Tongue (tissue), 2 donors: ENCODE measurements around the gene VIPR2. TPM values are rescaled to one million over a fixed set of nuclear protein-coding genes. Genes with fewer than 3 reads are reported as not detected.
A peak's percentile ranks its signal among the peaks of the same experiment; 100 is the strongest.
"Not testable (repeated sequence)": the region's sequence is repeated elsewhere in the genome, so short reads cannot be mapped to it uniquely, and the experiment has no call there.

Experiments used
- DNase-seq: peaks from one replicate; pipeline ENCODE4 v3.0.0-alpha.2; 2015
- total RNA-seq: library from RNA; depleted of rRNA; stranded (reverse); fragments of >200 nt; gene quantifications from one replicate; pipeline ENCODE4 v1.2.3, GENCODE V29; 2014

VIPR2 gene, protein sequence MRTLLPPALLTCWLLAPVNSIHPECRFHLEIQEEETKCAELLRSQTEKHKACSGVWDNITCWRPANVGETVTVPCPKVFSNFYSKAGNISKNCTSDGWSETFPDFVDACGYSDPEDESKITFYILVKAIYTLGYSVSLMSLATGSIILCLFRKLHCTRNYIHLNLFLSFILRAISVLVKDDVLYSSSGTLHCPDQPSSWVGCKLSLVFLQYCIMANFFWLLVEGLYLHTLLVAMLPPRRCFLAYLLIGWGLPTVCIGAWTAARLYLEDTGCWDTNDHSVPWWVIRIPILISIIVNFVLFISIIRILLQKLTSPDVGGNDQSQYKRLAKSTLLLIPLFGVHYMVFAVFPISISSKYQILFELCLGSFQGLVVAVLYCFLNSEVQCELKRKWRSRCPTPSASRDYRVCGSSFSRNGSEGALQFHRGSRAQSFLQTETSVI
- total RNA-seq, result 9.6 TPM

DNA sequence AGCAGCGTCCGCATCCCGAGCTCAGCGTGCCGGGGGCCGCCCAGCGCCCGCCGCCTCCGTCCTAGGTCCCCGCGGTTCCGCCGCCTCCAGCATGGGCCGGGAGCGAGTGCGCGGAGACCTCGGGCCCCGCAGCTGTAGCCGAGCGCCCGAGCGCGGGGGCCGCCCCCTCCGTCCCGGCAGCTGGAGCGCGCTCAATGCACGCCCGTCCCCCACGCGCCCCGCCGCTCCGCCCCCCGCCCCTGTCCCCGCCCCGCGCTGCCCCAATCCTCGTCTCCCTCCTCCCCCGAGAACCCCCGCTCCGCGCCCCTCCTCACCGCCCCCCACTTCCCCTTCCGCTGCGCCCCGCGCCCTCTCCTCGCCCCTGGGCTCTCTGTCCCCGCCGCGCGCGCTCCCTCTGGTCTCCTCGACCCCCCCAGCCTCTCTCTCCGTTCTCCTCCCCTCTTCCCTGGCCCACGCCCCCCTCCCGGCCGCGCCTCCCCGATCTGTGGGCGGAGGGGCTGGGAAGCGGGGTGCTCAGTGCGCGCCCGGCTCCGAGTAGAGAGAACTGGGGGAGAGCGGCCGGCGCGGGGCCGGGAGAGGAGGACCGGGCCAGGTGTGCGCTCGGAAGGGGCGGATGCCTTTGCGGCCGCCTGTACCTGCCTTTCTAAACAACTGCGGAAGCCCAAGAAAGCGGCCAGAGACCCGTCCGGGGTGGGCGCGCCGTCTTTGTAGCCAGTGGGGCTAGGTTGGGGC, at the start of gene VIPR2:
VIPR2 (minus strand) TSS at position 110 of the 732 bp plus-strand sequence; CDS start at position 14, 96 bp downstream.
- DNase-seq, result peak; percentile 66

DNA sequence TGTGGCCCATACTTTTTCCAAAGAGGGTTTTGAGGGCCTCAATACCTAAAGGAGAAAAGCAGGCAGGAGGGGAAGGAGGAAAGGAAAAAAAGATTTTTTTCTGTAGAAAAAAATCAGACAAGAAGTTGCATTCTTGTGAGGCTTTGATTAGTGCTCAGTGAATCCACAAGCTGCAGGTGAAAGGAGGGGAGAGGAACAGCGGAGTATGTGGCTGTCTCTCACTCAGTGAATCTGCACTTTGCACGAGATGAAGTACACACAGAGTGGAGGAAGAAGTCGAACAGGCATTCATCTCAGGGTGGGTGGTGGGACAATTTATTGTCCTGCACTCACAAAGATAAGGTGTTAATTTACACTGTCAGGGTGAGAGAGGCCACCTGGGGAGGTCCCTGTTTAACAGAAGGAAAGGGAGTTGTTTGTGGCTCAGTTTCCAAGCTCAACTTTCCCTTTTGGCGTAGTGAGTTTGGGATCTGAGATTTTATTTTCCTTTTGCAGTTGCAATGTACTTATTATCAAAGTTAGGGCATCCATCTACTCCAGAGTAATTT, 49.0 kb upstream of the VIPR2 start:
- DNase-seq, result no peak

DNA sequence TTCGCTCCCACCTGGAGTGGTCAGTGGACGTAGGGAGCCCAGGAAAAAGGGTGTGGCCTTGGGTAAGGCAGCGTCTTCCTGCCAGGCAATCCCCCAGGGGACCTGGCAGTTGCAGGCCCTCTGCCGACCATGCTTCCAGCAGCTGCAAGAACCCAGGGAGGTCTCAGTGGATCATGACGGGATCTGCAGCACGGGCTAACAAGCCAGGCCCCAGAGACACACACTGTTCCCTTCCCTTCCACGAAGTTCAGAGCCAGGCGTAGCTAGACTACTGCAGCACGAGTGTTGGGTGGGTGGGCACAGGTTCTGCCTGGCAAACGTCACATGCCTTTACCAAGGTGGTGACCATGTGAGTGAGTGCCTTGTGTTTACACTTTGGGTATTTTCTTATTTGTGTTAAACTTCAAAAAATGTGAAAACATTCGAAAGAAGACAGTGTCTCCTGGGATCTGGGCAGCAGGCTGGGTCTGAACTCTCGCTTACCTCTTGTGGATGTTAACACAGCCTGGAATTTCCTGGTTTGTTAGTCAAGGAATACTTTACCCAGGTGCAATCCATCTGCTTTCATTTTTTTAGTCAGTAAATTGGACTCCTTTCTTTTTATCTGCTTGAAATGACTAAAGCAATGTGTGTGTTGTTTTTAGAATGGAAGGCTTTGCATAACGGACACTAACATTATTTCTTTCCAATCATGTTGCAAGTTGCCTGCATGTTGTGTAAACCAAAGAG, 48.2 kb upstream of the VIPR2 start:
- DNase-seq, result peak; percentile 65

DNA sequence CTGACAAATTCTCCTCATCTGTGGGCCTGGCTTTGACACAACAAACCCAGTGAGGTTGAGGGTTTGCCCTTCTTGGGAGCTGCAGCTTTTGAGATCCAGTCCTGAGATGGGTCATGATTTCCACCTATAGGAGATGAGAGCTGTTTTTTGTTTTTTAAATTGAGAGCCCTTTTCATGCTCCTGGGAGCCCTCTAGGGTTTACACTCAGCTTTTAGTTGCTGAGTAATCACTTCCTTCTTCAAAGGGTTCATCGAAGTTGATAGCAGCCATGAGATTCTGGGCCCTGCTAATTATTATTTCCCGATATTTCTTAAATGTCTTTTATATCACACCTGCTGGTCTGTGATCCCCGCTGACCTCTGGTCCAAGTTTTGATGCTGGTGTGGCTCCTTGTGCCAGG, 47.3 kb upstream of the VIPR2 start:
- DNase-seq, result no peak

DNA sequence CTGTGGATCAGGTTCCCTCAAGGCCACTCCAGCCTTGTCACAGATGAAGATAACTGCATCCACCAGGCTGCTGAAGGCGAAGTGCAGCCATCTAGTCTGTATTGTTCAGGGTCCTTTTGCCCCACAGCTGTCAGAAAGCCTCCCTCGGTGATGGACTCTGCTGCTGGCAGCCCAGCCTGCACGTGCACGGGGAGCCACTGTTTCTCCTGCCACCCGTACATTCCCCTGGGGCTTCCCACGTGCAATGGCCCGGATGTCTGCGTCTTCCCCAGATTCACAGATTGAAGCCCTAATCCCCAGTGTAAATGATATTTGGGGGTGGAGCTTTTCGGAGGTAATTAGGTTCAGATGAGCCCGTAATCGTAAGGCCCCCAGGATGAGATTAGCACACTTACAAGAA, 46.6 kb upstream of the VIPR2 start:
- DNase-seq, result no peak

DNA sequence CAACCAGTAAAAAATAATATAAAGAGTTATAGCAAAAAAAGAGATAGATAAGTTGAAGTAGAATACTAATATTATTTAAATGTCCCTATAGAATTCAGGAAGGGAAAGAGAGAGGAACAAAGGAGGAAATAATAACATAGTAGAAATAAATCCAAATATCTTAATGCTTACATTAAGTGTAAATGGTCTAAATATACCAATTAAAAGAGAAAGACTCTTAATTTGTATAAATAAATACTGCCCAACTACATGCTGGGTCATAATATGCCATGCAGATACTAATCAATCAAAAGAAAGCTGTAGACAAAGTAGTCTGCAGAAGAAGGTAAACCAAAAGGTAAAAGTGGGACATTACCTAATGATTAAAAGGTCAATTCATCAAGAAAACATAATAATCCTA, 43.3 kb upstream of the VIPR2 start:
- no peak for DNase-seq

DNA sequence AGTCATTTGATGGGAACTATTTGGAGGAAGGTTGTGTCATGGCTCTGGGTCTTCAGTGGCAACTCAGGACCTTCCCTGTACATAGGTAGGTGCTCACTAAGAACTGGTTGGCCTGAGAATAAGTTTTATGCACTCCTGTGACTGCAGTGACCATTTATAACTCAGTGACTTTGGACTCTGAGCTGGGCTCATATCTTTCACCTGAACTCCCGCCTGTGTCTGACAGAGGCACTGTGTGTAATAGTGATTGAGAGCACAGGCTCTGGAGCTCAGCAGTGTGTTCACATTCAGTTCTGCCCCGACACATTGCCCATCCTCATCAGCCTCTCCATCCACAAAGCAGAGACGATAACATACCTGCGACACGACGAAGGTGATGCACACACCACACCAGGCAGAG, 34.6 kb upstream of the VIPR2 start:
- DNase-seq, result no peak

DNA sequence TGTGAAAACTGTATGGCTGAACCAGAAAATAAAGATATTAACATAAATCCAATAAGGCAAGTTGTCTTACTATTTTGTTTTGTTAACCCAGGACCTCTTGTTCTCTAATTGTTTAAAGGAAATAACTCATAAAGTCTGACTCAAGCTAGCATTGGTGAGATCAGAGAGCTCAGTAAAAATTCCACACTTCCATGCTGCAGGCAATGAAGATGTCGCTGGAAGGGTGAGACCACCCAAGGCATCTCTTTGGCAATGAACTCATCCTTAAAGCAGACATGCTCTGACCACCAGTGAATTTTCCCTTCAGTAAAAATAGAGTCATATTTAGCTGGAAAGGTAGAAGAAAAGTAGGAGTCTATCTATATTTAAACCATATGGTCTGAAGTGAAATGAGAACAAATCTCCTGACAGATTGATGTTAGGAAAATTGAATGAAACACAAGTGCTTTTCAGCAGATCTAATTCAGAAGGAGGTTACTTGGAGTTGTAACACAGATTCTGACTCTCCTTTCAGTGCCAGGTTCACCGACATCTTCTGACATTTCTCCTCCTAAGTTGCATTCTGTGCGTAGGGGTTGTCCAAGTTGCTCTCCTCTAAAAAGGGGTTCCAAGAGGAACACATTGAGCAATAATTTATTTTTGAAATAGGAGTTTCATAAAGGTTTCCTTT, 32.8 kb upstream of the VIPR2 start:
- peak; percentile 52 for DNase-seq

DNA sequence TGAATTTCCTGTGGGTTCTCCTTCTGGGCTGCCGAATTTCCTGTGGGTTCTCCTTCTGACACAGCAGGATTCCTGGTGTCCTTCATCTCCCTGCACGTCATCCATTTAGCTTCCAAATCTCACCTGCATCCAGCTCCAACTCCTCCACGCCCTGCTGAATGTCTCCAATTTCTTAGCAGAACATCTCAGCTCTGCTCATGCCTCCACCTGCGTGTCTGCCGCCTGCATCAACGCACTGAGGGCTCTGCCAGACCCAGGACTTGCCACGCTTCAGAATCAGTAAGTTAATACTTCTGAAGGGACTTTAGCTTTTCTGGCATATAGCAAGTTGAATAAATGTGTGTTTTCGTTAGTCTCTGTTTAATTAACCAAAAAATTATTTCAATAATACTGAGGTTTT, 31.1 kb upstream of the VIPR2 start:
- no peak for DNase-seq

DNA sequence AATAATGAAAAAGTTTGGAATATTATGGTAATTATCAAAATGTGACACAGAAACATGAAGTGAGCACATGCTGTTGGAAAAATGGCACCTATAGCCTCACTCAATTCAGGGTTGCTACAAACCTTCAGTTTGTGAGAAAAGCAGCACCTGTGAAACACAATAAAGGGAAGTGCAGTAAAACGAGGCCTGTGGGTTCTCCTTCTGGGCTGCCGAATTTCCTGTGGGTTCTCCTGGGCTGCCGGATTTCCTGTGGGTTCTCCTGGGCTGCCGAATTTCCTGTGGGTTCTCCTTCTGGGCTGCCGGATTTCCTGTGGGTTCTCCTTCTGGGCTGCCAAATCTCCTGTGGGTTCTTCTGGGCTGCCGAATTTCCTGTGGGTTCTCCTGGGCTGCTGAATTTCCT, 30.4 kb upstream of the VIPR2 start:
- not testable (repeated sequence) for DNase-seq

DNA sequence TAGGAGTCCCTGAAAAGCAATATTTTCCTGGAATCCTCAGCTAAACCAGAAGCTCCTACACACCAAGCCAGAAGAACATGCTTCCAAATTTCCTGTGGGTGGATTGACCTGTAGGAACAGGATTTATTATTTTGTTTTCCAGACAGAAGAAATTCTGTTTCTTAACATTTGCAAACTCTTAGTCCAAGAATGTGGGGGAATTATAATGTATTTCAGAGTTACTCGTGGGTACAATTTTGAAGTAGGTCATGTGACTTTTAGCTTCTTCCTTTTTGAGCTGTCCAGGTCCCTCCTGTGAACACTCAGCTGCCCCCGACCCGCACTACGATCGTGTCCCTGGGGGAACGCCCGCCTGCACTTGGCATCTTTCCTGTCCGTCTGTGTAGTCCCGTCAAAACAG, 27.7 kb upstream of the VIPR2 start:
- DNase-seq, result peak; percentile 36

DNA sequence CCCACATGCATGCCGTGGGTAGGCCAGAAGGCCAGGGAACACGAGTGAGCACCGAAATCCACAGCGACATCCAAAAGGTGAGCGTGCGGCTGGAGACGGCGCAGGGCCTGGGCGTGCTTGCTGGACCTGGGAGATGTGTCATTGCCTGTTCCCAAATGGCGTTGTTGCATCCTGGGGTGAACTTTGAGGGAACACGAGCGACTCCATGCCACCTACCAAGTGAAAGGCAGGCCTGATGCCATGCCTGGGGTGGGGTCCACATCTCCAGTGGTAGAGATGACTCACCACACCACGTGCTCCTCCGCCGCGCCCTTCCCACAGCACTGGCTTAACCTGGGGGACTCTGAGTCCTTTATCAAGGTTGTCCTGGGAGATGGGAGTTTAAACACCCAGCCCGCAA, 24.7 kb upstream of the VIPR2 start:
- no peak for DNase-seq

DNA sequence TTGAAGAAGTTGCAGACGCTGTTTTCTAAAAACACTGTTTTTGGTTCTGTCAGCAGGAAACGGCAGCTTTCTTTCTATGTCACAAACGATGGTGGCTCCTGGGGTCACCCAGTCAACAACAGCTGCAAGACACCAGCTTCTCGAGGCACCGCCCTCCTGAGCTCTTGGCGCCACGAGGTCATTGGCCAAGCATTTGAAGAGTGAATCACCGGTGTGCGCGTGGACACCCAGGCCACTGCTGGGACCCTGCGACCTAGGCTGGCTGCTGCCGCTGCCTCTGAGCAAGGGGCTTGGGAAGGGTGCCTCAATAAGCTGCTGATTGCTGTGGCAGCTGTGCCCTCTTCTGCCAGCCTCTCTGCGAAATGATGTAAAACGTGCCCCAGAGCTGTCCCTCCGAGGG, 22.5 kb upstream of the VIPR2 start:
- DNase-seq, result no peak

DNA sequence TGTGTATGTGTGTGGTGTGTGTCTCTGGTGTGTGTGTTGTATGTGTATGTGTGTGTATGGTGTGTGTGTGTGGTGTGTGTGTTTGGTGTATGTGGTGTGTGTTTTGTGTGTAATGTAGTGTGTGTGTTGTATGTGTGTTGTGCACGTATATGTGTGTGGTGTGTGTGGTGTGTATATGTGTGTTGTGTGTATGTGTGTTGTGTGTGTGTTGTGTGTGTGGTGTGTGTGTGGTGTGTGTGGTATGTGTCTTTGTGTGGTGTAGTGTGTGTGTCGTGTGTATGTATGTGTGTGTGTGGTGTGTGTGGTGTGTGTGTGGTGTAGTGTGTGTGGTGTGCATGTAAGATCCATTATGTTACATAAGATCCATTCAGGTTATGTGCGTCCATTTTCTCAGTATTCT, 21.9 kb upstream of the VIPR2 start:
- DNase-seq, result no peak

DNA sequence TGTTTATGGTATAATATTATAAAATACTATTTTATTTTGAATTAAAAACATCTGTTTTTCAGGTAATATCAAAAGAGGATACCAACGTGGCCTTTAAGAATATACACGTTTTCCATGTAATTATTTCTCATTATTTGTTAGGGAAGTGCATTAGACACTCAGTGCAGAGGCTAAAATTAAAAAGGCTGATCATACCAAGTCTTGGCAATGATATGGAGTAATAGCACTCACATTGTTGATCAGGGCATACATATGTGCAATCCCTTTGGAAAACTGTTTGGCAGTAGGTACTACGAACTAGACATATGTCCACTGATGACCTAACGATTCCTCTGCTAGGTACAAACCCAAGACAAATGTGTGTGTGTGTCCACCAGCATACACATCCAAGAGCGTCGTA, 20.7 kb upstream of the VIPR2 start:
- no peak for DNase-seq

DNA sequence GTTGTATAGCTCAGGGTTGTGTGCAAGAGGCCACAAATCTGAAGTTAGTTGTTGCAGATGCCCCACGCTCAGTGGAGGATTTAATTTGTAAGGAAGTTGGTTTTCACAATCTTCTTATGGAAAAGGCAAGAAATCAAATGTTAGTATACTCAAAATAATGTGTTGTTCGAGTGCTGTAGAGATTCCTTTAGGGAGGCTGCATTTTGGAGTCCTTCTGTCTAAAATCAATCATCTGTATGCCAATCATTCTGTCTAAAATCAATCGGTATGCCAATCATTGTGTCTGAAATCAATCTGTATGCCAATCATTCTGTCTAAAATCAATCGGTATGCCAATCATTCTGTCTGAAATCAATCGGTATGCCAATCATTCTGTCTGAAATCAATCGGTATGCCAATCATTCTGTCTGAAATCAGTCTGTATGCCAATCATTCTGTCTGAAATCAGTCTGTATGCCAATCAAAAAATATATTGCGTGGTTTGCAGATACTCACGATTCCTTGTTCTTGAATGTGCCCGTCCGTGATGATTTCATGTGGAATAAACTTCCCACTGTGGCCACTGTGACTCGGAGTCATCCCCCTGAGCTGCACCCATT, 19.1 kb upstream of the VIPR2 start:
- DNase-seq, result not testable (repeated sequence)

DNA sequence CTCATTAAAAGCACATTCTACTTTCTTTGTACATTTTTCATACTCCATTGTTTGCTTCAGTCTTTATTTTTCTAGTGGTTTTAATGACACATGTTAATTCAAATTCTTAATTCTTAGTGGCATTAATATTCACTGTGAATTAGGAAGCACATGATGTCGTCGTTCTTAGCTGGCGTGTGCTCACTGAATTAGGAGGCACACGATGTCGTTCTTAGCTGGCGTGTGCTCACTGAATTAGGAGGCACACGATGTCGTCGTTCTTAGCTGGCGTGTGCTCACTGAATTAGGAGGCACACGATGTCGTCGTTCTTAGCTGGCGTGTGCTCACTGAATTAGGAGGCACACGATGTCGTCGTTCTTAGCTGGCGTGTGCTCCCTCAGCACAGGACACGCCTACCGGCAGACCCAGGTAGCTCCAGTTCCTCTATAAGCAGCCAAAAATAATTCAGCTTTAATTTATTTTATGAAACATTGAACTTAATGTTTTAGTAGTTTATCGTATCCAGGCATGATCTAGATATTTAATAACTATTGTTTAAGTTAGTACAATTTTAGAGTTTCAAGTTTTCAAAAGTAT, 17.5 kb upstream of the VIPR2 start:
- not testable (repeated sequence) for DNase-seq

DNA sequence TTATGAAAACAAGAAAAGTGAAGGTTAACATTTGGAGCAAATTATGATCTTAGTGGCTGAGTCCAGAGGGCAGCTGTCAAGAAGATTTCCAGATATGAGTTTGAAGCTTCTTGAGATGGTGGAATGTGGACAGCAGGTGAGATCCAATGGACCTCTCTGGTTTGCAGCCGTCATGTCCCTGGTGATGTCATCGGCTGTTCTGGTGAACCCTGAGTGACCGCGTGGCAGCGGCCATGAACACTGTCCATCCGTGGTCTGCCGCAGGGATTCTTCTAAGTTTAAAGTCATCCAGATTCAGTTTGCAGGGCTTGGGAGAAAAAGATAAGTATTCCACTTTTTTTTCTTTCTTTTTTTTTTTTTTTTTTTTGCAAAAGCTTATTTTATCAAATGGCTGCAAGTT, 15.8 kb upstream of the VIPR2 start:
- no peak for DNase-seq

DNA sequence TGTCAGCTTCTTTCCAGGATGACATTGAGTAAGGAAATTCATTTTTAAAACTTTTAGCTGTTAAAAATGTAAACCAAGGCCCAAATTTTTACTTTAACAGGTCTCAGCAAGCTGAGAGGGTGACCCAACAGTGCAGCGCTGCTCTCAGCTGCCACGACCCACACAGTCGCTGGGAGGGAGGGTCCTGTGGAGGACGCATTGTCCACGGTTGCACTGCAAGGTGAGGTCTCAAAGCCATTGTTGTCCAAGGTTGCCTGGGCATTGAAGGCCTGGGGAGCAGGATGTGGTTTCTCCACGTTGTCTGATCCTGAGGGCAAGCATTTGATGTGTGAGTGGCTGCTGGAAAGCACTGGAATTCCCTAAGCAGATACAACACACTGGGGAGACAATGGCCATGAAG, 15.1 kb upstream of the VIPR2 start:
- DNase-seq, result no peak

DNA sequence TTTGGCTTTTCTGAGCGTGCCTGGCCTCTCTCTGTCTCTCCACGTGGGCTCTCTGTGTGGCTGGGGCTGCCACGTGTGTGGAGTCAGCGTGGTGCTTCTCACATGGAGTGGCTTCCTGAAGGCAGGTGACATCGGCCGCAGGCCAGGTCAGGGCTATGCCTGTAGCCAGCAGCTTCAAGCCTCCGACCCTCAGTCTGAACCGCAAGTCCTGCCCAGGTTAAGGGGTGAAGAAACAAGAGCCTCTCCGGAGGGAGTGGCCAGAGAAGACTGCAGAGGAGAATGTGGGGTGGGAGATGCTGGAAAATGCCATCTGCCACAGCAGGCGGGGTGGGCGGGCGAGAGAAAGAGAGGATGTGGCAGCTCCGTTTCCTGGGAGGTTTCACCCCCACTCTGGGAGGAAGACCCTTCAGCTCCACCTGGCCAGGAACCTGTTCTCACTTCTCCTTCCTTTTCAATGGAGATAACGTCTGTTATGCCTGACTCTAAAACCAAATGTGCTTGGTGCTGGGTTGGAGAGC, 14.3 kb upstream of the VIPR2 start:
- DNase-seq, result no peak
